Osteoblast (primary cell): ENCODE results near the gene CCDC7. TPM values are rescaled to one million over a fixed set of nuclear protein-coding genes. Genes with fewer than 3 reads are reported as not detected.
"Not testable (repeated sequence)": the region's sequence is repeated elsewhere in the genome, so short reads cannot be mapped to it uniquely, and the experiment has no call there.

Experiments
- DNase-seq: peaks from one replicate; pipeline ENCODE4 v3.0.0; 2011; ENCODE audit warnings: low spot score, mixed read lengths; ENCODE audit not compliant: insufficient read length; ENCODE audit errors: missing footprints
- H2AFZ ChIP-seq: 2 replicates; pipeline ENCODE4 v1.6.0; 2011; ENCODE audit warnings: mild to moderate bottlenecking, low read length
- H3K27ac ChIP-seq: 2 replicates; pipeline ENCODE4 v1.5.1; 2011; ENCODE audit warnings: mild to moderate bottlenecking, low read depth, low read length, moderate library complexity
- H3K27me3 ChIP-seq: 2 replicates; pipeline ENCODE4 v1.6.0; 2012; ENCODE audit warnings: mild to moderate bottlenecking, control low read depth, inconsistent platforms, low read length, moderate library complexity; ENCODE audit not compliant: insufficient read depth
- H3K36me3 ChIP-seq: 2 replicates; pipeline ENCODE4 v1.5.1; 2011; ENCODE audit warnings: mild to moderate bottlenecking, low read length, control low read depth, moderate library complexity; ENCODE audit not compliant: insufficient read depth
- H3K4me1 ChIP-seq: 2 replicates; pipeline ENCODE4 v1.5.1; 2011; ENCODE audit warnings: mild to moderate bottlenecking, low read length, control low read depth, moderate library complexity; ENCODE audit not compliant: insufficient read depth
- H3K4me2 ChIP-seq: 2 replicates; pipeline ENCODE4 v1.6.0; 2011; ENCODE audit warnings: mild to moderate bottlenecking, low read length; ENCODE audit not compliant: insufficient read depth
- H3K4me3 ChIP-seq: fragments of 200-600 bp; sonication (generic); 3 replicates; pipeline ENCODE4 v1.5.1; 2012; ENCODE audit warnings: mild to moderate bottlenecking, low read length, inconsistent platforms; ENCODE audit not compliant: insufficient read depth
- H3K79me2 ChIP-seq: 2 replicates; pipeline ENCODE4 v1.6.0; 2012; ENCODE audit warnings: mild to moderate bottlenecking, low read length, control low read depth, inconsistent platforms; ENCODE audit not compliant: insufficient read depth
- H3K9me3 ChIP-seq: 2 replicates; pipeline ENCODE4 v1.5.1; 2011; ENCODE audit warnings: low read depth, low read length, control low read depth
- H4K20me1 ChIP-seq: 2 replicates; pipeline ENCODE4 v1.6.0; 2012; ENCODE audit warnings: mild to moderate bottlenecking, low read length, control low read depth; ENCODE audit not compliant: insufficient read depth
- CTCF ChIP-seq: IDR thresholded peaks from 2 replicates; pipeline ENCODE4 v1.5.1; 2011; ENCODE audit warnings: mild to moderate bottlenecking, low read depth, low read length, moderate library complexity; ENCODE audit errors: extremely low read depth
- total RNA-seq: library from RNA; depleted of rRNA; stranded (reverse); fragments of >200 nt; gene quantifications from 2 replicates; pipeline ENCODE4 v1.2.3, GENCODE V29; 2012

Gene CCDC7
- total RNA-seq, 1 donor: 22.4 TPM

GRCh38 chr10:32489158-32489557 lies 43.2 kb downstream of the CCDC7 start:
- Histone ChIP-seq H3K4me3 (no peak overlapping the region), H3K4me1 (no peaks in the 10 kb centered on the region), H3K36me3 (no peaks in the 10 kb centered on the region), H3K27me3 (no peaks in the 10 kb centered on the region), H2AFZ (no peak overlapping the region), H3K9me3 (no peaks in the 10 kb centered on the region), H3K4me2 (no peak overlapping the region), H3K27ac (no peak overlapping the region), H3K79me2 (no peaks in the 10 kb centered on the region), H4K20me1 (no peaks in the 10 kb centered on the region)
- TF ChIP-seq CTCF: no peak
- no peak for DNase-seq

GRCh38 chr10:32489901-32490300 lies 44.0 kb downstream of the CCDC7 start:
- Histone ChIP-seq H3K9me3 (no peaks in the 10 kb centered on the region), H3K4me2 (no peak overlapping the region), H3K4me3 (no peak overlapping the region), H3K27ac (no peak overlapping the region), H3K79me2 (no peaks in the 10 kb centered on the region), H4K20me1 (no peaks in the 10 kb centered on the region), H3K4me1 (no peaks in the 10 kb centered on the region), H2AFZ (no peak overlapping the region), H3K27me3 (no peaks in the 10 kb centered on the region), H3K36me3 (no peaks in the 10 kb centered on the region)
- peak; percentile 52 for DNase-seq
- no peak for TF ChIP-seq CTCF

GRCh38 chr10:32494562-32494961 lies 48.6 kb downstream of the CCDC7 start:
- H2AFZ ChIP-seq, DNase-seq, H3K36me3 ChIP-seq, H4K20me1 ChIP-seq, H3K4me2 ChIP-seq, H3K27ac ChIP-seq, H3K27me3 ChIP-seq, H3K4me3 ChIP-seq, H3K4me1 ChIP-seq, H3K79me2 ChIP-seq, H3K9me3 ChIP-seq: not testable (repeated sequence)

GRCh38 chr10:32500136-32500535 lies 54.2 kb downstream of the CCDC7 start:
- H3K27ac ChIP-seq, H3K27me3 ChIP-seq, H2AFZ ChIP-seq, H3K4me2 ChIP-seq, H3K79me2 ChIP-seq, H4K20me1 ChIP-seq, H3K4me3 ChIP-seq, H3K4me1 ChIP-seq, DNase-seq, H3K36me3 ChIP-seq, H3K9me3 ChIP-seq: not testable (repeated sequence)

GRCh38 chr10:32501906-32502305 lies 56.0 kb downstream of the CCDC7 start:
- H4K20me1 ChIP-seq: no peaks in the 10 kb centered on the region
- no peaks in the 10 kb centered on the region for H3K36me3 ChIP-seq
- H3K9me3 ChIP-seq: no peaks in the 10 kb centered on the region
- no peaks in the 10 kb centered on the region for H3K27me3 ChIP-seq
- H3K79me2 ChIP-seq: no peaks in the 10 kb centered on the region
- no peak overlapping the region for H3K27ac ChIP-seq
- no peaks in the 10 kb centered on the region for H3K4me1 ChIP-seq
- no peak overlapping the region for H3K4me3 ChIP-seq
- no peak overlapping the region for H3K4me2 ChIP-seq
- DNase-seq: no peak
- H2AFZ ChIP-seq: no peak overlapping the region
- no peak for TF ChIP-seq CTCF

- H3K27ac ChIP-seq, H3K27me3 ChIP-seq, H3K4me1 ChIP-seq, H3K79me2 ChIP-seq, H2AFZ ChIP-seq, H3K4me2 ChIP-seq, H4K20me1 ChIP-seq, H3K4me3 ChIP-seq, DNase-seq, H3K9me3 ChIP-seq, H3K36me3 ChIP-seq: not testable (repeated sequence)
These were observed 60.0 kb downstream of the CCDC7 start for GRCh38 chr10:32505762-32506420.
